GM18858 (cell line): ENCODE results near the gene RGL2.
A peak's percentile ranks its signal among the peaks of the same experiment; 100 is the strongest.
"Not testable (repeated sequence)": the region's sequence is repeated elsewhere in the genome, so short reads cannot be mapped to it uniquely, and the experiment has no call there.

Experiments
- ATAC-seq: cut with Tn5 transposase; IDR thresholded peaks from one replicate; pipeline ENCODE4 v1.9.1; 2021; ENCODE audit not compliant: unreplicated experiment

The RGL2 gene, protein sequence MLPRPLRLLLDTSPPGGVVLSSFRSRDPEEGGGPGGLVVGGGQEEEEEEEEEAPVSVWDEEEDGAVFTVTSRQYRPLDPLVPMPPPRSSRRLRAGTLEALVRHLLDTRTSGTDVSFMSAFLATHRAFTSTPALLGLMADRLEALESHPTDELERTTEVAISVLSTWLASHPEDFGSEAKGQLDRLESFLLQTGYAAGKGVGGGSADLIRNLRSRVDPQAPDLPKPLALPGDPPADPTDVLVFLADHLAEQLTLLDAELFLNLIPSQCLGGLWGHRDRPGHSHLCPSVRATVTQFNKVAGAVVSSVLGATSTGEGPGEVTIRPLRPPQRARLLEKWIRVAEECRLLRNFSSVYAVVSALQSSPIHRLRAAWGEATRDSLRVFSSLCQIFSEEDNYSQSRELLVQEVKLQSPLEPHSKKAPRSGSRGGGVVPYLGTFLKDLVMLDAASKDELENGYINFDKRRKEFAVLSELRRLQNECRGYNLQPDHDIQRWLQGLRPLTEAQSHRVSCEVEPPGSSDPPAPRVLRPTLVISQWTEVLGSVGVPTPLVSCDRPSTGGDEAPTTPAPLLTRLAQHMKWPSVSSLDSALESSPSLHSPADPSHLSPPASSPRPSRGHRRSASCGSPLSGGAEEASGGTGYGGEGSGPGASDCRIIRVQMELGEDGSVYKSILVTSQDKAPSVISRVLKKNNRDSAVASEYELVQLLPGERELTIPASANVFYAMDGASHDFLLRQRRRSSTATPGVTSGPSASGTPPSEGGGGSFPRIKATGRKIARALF

DNA sequence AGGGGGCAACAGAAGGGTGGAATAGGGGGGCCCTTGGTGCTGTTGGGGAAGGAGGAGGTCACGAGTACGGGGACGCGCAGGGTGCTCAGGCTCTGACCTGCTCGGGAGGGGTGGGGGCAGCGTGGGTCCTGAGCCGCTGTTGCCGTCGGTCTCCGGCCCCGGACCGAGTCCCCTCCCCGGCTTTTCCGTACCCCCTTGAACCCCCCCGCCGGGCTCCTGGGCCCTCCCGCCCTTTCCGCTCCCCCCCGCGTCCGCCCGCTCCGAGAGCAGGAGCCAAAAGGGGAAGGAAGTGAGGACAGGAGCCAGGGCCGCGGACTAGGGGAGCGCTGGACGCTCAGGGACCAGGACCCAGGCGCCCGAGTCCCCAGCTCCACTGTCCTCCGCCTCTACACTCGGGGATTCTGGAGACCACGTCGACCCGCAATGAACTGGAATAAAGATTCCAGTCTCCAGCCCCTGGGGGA lies at the start of gene RGL2:
RGL2 (minus strand) TSS at position 170 of the 464 bp plus-strand sequence. CDS start 332 bp downstream, outside the sequence.
- ATAC-seq, result no peak

DNA sequence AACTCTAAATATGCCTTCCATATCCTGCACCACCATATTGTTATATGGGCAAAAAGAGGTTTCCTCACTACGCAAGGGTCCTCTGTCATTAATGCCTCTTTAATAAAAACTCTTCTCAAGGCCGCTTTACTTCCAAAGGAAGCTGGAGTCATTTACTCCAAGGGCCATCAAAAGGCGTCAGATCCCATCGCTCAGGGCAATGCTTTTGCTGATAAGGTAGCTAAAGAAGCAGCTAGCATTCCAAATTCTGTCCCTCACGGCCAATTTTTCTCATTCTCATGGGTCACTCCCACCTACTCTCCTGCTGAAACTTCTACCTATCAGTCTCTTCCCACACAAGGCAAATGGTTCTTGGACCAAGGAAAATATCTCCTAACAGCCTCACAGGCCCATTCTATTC lies 49.1 kb upstream of the RGL2 start:
- no peak for ATAC-seq

DNA sequence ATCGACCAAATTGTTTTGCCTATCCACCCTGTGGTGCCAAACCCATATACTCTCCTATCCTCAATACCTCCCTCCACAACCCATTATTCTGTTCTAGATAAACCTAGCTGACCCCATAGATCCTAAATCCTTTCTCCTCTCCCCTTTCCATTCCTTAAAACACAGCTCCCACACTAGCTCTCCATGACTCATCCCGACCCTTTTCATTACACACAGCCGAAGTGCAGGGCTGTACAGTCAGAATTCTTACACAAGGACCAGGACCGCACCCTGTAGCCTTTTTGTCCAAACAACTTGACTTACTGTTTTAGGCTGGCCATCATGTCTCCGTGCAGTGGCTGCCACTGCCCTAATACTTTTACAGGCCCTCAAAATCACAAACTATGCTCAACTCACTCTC lies 48.2 kb upstream of the RGL2 start:
- not testable (repeated sequence) for ATAC-seq

DNA sequence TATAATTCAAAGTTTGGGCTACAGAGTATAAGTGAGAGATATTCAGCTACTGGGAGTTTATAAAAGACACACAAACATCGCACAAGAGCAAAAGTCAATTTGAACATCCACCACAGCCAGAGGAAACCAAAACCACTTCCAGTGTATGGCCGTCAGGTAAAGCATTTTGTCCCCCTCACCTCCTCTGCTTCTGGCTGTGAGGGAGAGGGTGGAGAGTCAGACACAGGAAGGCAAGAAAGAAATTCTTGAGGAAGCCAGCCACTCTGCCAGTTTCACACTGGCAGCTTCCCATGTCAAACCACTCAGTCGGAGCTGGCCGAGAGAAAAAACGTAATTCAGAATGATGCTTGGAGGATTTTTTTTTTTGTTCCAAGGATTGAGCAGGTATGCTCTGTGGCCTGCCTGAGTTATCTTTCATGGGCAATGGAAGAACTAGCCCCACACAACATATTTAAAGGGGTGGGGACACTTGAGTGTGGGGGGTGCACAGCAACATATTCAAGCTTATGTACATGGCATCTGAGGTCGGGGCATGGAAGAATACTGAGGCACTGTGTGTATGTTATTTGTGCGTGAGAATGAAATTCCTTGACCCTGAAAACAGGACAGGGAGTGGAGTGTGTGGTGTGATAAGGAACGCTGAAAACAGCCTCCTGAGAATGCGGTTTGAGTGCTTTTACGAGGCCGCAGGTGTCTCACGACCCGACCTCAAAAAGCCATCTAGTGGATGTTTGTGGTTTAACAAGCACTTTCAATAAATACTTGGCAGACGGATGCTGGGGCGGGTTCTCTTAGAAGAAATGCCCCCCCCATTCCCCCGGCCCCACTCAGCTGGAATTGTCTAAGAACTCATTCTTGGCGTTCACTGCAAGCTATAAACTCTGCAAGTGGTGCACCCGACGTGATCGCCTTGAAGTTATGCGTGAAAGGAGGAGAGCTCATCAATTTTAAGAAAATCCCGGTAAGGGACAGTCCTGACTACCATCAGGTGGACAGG lies 46.3 kb upstream of the RGL2 start:
- ATAC-seq, result no peak

DNA sequence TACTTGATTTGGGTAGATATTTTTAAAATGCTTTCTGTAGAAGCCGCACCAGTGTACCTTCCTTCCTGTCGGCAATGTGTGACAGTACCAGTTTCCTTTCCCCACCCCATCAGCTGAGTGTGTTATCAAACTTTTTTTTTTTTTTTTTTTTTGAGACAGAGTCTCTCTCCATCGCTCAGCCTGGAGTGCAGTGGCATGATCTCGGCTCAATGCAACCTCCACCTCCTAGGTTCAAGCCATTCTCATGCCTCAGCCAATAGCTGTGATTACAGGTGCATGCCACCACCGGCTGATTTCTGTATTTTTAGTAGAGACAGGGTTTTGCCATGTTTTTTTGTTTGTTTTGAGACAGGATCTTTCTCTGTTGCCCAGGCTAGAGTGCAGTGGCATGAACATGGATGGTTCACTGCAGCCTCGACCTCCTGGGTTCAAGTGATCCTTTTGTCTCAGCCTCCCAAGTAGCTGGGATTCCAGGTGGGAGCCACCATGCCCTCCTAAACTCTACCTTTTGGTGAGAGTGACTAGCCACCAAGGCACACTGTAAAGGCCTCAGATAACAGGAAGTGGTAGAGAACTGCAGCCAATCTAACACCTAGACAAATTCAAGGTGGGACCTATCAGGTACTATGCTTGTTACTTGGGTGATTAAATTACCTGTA lies 45.3 kb upstream of the RGL2 start:
- no peak for ATAC-seq

DNA sequence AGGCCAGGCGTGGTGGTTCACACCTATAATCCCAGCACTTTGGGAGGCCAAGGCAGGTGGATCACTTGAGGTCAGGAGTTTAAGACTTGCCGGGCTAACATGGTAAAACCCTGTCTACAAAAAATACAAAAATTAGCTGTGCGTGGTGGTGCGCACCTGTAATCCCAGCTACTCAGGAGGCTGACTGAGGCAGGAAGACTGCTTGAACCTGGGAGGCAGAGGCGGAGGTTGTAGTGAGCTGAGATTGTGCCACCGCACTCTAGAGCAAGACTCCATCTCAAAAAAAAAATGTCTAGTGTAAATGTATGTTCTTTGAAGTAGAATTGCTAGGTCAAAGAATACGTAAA lies 44.8 kb upstream of the RGL2 start:
- not testable (repeated sequence) for ATAC-seq

DNA sequence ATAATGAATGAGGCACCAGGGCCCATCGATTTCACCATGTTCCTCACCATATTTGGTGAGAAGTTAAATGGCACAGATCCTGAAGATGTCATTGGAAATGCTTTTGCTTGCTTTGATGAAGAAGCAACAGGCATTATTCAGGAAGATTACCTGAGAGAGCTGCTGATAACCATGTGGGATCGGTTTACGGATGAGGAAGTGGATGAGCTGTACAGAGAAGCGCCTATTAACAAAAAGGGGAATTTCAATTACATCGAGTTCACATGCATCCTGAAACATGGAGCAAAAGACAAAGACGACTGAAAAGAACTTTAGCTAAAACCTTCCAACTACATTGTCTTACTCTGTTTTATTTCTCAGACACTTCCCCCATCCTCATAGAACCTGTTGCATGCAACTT lies 40.5 kb upstream of the RGL2 start:
- ATAC-seq, result no peak

DNA sequence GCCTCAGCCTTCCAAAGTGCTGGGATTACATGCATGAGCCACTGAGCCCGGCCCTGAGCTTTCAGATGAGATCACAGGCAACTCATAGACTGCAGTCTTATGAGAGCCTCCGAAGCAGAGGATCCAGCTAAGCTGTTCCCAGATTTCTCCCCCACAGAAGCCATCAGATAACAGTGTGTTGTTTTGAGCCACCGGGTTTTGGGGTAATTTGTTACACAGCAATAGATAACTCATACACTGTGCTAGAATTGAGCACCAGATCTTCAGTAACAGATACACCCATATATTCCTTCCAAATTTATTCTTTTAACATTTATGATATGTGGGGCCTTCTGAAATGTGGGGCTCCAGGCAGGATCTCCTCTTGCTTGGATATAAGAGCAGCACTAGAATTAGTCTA lies 37.8 kb upstream of the RGL2 start:
- no peak for ATAC-seq

DNA sequence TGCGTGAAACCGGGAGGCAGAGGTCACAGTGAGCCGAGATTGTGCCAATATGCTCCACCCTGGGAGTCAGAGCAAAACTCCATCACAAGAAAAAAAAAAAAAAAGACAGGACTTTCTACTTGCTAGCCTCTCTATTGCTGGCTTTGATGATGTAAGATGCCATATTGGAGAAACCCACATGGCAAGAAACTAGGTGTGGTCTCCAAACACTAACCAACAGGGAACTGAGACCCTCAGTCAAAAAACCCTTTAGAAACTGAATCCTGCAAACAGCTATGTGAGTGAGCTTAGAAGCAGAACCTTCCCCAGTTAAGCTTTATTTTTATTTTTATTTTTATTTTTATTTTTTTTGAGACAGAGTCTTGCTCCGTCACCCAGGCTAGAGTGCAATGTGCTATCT lies 37.2 kb upstream of the RGL2 start:
- no peak for ATAC-seq

DNA sequence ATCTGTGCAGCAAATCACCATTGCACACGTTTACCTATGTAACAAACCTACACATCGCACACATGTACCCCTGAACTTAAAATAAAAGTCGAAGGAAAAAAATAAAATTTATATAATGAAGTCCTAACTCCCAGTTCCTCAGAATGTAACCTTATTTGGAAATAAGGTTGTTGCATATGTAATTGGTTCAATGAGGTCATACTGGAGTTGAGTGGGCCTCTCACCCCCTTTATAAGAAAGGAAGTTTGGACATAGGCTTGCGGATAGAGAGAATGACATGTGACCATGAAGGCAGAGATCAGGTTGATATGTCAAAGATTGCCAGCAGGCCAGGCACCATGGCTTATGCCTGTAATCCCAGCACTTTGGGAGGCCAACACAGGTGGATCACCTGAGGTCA lies 34.9 kb upstream of the RGL2 start:
- no peak for ATAC-seq

DNA sequence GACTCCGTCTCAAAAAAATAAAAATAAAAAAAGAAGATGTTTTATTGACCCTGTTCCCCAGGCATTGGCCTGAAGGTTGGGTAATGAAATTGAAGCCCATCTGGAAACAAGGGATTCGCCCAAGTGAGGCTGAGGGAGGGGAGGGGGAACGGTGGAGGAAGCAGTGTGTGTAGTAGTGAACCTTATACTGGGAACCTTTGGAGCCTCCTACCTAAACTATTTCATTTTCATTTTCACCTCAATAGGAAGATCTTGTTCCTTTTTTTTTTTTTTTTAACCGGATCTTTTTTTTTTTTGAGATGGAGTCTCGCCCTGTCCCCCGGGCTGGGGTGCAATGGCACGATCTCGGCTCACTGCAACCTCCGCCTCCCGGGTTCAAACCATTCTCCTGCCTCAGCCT lies 32.0 kb upstream of the RGL2 start:
- no peak for ATAC-seq

DNA sequence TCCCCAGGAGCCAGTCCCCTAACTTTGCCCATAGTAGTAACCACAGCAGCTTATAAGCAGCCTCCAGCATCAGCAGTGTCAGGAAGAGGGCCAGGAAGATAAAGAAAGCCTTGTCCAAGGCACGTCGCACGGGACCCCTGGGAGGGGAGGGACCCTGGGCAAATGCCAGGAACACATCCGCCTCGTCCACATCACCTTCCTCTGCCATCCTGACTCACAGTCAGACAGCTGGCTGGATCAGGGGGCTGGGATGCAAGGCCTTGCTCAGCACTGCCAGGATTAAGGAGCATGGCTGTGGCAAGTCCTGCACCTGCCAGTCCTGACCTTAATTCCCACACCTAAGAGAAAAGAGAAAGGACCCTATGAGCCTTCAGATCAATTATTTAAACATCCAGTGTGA lies 30.3 kb upstream of the RGL2 start:
- ATAC-seq, result no peak

DNA sequence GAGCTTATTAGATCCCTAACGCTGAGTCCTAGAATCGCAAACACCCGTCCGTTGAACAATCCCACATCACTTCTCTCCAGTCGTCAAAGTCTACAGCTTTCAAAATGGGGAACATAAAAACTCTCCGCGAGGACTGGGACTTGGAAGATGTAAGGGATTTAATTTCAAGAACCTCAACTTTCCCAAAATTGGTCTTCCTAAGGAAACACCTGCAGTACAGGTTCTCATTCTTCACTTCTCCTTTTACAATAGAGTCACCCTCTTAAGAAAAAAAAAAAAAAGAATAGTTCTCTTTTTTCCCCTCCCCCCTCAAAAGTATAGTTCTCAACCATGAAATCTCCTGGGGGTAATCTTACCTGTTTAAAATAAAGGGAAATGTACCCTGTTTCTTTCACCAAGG lies 25.4 kb upstream of the RGL2 start:
- no peak for ATAC-seq

DNA sequence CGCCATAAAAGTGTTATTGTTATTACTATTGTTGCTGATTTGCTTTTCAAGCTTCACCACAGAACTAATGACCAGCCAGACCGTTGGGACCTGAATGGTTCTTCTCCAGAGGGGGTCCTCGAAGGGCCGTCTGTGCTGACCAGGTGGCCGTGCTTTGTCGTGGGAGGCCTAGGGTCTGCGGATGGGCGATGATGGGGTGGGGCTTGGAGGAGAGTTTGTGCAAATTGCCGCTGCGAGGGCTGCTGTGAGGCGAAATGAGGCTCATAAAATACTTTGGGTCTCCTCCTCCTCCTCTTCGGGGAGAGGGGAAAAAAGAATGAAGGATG lies 24.8 kb upstream of the RGL2 start:
- ATAC-seq, result no peak

DNA sequence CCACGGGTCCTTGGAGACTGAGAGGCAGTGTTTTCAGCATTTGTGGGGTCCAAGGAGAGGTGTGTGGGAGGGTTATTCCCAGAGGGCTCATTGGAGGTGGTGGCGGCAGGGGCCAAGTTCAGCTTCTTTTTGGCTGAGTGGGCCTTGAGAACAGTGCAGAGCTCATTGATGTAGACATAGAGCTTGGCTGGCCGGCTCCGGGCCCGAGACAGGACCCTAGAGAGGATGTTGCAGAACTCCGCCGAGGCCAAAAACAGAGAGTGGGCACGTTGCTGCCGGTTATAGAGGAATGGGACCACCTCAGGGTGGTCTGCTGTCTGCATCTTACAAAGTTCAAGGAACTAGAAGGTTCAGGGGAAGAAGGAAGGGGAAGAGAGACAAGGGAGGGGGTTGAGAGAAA lies 22.5 kb upstream of the RGL2 start:
- ATAC-seq, result no peak

DNA sequence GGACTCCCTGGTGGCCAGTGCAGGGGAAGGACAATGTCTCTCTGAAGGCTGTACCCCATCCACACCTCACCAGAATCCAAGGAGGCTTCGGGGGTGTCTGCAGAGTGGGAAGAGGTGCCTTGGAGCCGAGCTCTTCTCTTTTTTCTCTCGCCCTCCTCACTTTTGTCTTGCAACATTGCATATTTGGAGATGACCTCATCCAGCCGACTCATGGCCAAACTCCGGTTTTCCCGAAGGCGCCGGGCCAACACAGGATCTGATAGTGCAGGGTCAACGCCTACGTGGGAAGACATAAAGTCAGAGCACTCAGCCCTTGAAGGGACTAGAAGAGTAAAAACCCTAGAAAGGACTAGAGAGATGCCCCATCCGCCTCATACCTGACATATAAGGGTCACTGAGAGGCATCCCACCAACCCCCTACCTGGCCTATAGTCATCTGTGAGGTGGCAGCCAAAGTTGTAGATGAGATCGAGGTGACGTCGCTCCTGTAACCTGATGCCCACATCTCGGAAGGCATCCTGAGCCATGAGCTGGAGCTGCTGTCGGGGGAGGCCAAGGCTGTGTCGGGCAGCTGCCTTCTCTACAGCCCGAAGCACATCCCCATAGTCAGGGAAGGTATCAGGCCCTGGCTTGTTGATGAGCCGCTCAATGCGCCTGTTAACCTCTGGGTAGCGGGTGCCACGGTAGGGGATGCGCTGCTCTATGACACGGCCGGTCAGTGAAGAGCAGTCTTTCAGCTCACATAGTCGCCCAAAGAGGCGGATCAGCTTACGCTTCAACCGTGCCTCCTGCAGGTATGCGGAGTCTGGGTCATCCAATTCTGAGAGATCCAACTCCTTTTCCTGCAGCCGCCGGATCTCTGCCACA lies 21.8 kb upstream of the RGL2 start:
- ATAC-seq, result no peak

DNA sequence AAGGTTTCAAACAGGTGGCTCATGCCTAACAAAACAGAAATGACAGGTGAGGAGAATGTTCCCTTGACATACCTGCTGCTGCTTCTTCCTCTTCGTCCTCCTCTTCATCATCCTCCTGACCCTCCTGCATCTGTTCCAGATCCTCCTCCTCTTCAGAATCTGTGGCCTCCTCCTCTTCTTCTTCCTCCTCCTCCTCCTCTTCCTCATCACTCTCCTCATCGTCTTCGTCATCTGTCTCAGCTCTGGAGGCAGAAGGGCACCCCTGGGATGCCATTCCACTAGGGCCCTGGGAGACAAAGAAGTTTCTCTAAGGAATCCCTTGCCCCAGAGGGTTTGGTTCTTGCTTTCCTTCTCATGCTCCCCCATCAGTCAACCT lies 21.2 kb upstream of the RGL2 start:
- ATAC-seq, result no peak

DNA sequence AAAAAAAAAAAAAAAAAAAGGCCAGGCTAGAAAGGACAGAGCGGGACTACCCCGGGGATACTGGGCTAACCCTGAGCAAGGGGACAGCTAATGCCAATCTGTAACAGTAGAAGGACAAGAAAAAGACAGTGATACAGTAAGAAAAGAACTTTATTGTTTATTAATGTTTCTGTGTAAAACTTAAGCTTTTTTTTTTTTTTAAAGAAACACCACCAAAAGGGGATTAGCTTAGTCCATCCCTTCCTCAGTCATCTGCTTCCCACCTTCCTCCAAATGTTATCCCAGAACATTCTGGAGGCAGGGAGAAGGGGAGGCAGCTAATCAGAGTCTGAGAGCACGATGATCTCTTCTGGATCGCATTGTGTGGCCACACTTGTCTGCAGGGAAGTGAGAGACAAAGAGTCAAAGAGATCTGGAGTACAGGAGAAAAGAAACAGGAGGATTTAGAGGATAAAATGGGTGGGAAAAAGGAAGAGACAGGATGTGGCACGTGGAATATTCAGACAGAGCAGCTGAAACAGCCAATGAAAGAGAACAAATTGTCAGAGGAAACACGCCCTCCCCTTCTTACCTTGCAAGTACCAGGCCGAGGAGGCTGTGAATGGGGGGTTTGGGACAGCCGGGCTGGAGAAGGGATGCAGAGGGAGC lies 19.8 kb upstream of the RGL2 start:
- no peak for ATAC-seq

DNA sequence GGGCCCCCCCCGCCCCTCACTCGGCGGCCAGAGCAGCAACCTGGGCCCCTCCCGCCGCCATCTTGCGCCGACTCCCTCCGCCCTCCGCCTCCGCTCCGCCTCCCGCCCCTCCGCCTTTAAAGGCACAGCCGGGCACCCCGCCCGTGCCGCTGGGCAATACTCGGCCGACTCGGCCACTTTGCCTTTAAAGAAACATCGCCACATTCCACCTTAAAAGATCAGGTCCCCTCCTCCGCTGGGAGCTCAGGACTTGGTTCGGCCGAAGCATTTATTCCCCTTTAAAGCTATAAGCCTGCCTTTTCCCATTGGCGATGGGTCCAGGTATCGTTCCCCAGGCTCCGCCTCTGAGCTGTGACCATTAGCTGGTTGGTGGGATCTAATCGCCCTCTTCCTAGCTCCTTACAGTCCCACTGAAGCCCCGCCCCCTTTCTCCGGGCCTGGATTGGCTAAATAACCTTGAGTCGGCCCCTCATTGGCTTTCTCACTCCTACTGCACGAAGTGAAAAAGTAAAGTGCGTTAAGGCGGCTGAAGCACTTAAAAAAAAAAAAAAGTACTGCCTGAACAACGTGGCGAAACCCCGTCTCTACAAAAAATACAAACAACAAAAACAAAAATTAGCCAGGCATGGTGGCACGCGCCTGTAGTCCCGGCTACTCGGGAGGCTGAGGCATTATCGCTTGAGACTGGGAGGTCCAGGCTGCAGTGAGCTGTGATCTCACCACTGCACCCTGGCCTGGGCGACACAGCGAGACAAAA lies 19.1 kb upstream of the RGL2 start, which contains the start of gene ZBTB22:
ZBTB22 (minus strand) TSS at position 76 of the 757 bp plus-strand sequence. CDS start 828 bp downstream, outside the sequence.
- ATAC-seq, result peak; percentile 35
